K562 (cell line): ENCODE data around the gene SETD1B. TPM values are rescaled to one million over a fixed set of nuclear protein-coding genes. Genes with fewer than 3 reads are reported as not detected.

Source experiments
- AFF4 ChIP-seq: sonication (generic); formaldehyde crosslinking; IDR thresholded peaks from 2 replicates; pipeline ENCODE4 v1.8.0; 2023; ENCODE audit warnings: mild to moderate bottlenecking, missing genetic modification reagents
- HDAC8 ChIP-seq: fragments of 450-650 bp; IDR thresholded peaks from 2 replicates; pipeline ENCODE4 v1.6.1; 2016; ENCODE audit warnings: mild to moderate bottlenecking, missing genetic modification characterization, moderate library complexity, missing compliant biosample characterization
- L3MBTL2 ChIP-seq: fragments of 450-650 bp; IDR thresholded peaks from 2 replicates; pipeline ENCODE4 v1.6.1; 2016; ENCODE audit warnings: mild to moderate bottlenecking, moderate library complexity
- LCOR ChIP-seq: sonication (generic); formaldehyde crosslinking; IDR thresholded peaks from 2 replicates; pipeline ENCODE4 v1.8.0; 2022; ENCODE audit warnings: mild to moderate bottlenecking, missing genetic modification reagents
- NKRF ChIP-seq: fragments of 450-650 bp; IDR thresholded peaks from 2 replicates; pipeline ENCODE4 v1.6.1; 2016; ENCODE audit warnings: borderline replicate concordance
- POLR2AphosphoS2 ChIP-seq: IDR thresholded peaks from 2 replicates; pipeline ENCODE4 v1.6.1; 2012; ENCODE audit warnings: low read length, improper control_type of control experiment
- POLR2B ChIP-seq: fragments of 450-650 bp; IDR thresholded peaks from 2 replicates; pipeline ENCODE4 v1.6.1; 2018; ENCODE audit warnings: low read depth; ENCODE audit not compliant: partially characterized antibody
- RAD51 ChIP-seq: fragments of 450-650 bp; IDR thresholded peaks from 2 replicates; pipeline ENCODE4 v1.7.1; 2016; ENCODE audit warnings: low read depth, mild to moderate bottlenecking, borderline replicate concordance
- RBFOX2 ChIP-seq: fragments of 200-400 bp; formaldehyde crosslinking; IDR thresholded peaks from 2 replicates; pipeline ENCODE4 v1.6.1; 2017; ENCODE audit warnings: low read depth, mild to moderate bottlenecking, low read length, moderate library complexity
- RHOXF2B ChIP-seq: fragments of 250-450 bp; sonication (Bioruptor Pico); conservative IDR thresholded peaks from 2 replicates; pipeline ENCODE4 v1.5.1; 2021
- THRAP3 ChIP-seq: fragments of 450-650 bp; IDR thresholded peaks from 2 replicates; pipeline ENCODE4 v1.6.1; 2016; ENCODE audit warnings: mild to moderate bottlenecking, inconsistent platforms, borderline replicate concordance
- ZNF232 ChIP-seq: sonication (generic); formaldehyde crosslinking; IDR thresholded peaks from 2 replicates; pipeline ENCODE4 v1.8.0; 2022; ENCODE audit warnings: mild to moderate bottlenecking, missing genetic modification reagents
- ZNF436 ChIP-seq: fragments of 250-450, 450-650 bp; sonication (Bioruptor Pico); formaldehyde crosslinking; IDR thresholded peaks from 2 replicates; pipeline ENCODE4 v1.7.0; 2020; ENCODE audit warnings: mild to moderate bottlenecking
- ZSCAN29 ChIP-seq: fragments of 450-650 bp; IDR thresholded peaks from 2 replicates; pipeline ENCODE4 v1.6.1; 2017
- polyA plus RNA-seq, 8 experiments: library from polyadenylated mRNA; depleted of rRNA in 4 of 8; stranded (reverse) in 5 of 8; unstranded in 3 of 8; fragments of >200 nt; fragmentation: Nextera tagmentation in 2 of 8; fragmentation: Illumina TruSeq in 1 of 8; extraction: Ambion mirVana in 2 of 8; extraction: Trizol in 1 of 8; gene quantifications; 2 replicates each; pipeline versions ENCODE4 v1.2.1 to v1.2.3, GENCODE V29; 2011 to 2014; ENCODE audit warnings: inconsistent platforms in 1 of 8, missing spikeins in 1 of 8
- total RNA-seq, 7 experiments: library from RNA; depleted of rRNA in 6 of 7; stranded (reverse); fragments of >200 nt in 6 of 7; fragmentation: Illumina TruSeq in 2 of 7; extraction: Trizol in 2 of 7; gene quantifications; 2 replicates each; pipeline versions ENCODE4 v1.2.1 to v1.2.3, GENCODE V29; 2011 to 2021; ENCODE audit warnings: low replicate concordance in 1 of 7
- TF ChIP-seq, protein P1 (sequence below): fragments of 250-450 bp; sonication (Bioruptor Pico); IDR thresholded peaks from 2 replicates; pipeline ENCODE4 v1.4.0; 2020
- TF ChIP-seq, protein P2 (sequence below), 2 experiments: fragments of 450-650 bp in 1 of 2; IDR thresholded peaks; 2 replicates each; pipeline ENCODE4 v1.6.1; 2011 to 2017; ENCODE audit warnings: low read depth in 2 of 2, antibody characterized with exemption in 1 of 2, borderline replicate concordance in 1 of 2, low read length in 1 of 2, mild to moderate bottlenecking in 1 of 2, mixed read lengths in 1 of 2; ENCODE audit not compliant: control insufficient read depth in 1 of 2

Gene SETD1B
- total and polyA plus RNA-seq, 9 of the 15 experiments (the other 6 are each of a cell fraction or from before 2014, with no cell fraction given) = 0.48 to 26.6 (median 2.3) TPM

GRCh38 chr12:121794534-121795033 lies 9.2 kb upstream of the SETD1B start (continued):
- TF ChIP-seq AFF4 (CRISPR knock-in tag) (peak; percentile 55; the same call in 1 of the 2 replicates), L3MBTL2 (peak; percentile 77), LCOR (CRISPR knock-in tag) (peak; percentile 50), RHOXF2B (CRISPR knock-in tag) (no peak), THRAP3 (peak; percentile 81; the same call in 1 of the 2 replicates), ZNF232 (CRISPR knock-in tag) (0 out of 2 replicates have a peak, but pooled peaks have one; percentile 43), HDAC8 (tag) (no peak), ZNF436 (no peak), ZSCAN29 (peak; percentile 59; the same call in 1 of the 2 replicates), NKRF (0 out of 2 replicates have a peak, but pooled peaks have one; percentile 16), RBFOX2 (no peak), POLR2AphosphoS2 (peak; percentile 28; the same call in 1 of the 2 replicates), RAD51 (0 out of 2 replicates have a peak, but pooled peaks have one; percentile 2), POLR2B (peak; percentile 39)
- TF ChIP-seq, protein P1, sequence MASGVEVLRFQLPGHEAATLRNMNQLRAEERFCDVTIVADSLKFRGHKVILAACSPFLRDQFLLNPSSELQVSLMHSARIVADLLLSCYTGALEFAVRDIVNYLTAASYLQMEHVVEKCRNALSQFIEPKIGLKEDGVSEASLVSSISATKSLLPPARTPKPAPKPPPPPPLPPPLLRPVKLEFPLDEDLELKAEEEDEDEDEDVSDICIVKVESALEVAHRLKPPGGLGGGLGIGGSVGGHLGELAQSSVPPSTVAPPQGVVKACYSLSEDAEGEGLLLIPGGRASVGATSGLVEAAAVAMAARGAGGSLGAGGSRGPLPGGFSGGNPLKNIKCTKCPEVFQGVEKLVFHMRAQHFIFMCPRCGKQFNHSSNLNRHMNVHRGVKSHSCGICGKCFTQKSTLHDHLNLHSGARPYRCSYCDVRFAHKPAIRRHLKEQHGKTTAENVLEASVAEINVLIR (CRISPR knock-in tag) = peak; percentile 35; the same call in 1 of the 2 replicates
- TF ChIP-seq, protein P2, sequence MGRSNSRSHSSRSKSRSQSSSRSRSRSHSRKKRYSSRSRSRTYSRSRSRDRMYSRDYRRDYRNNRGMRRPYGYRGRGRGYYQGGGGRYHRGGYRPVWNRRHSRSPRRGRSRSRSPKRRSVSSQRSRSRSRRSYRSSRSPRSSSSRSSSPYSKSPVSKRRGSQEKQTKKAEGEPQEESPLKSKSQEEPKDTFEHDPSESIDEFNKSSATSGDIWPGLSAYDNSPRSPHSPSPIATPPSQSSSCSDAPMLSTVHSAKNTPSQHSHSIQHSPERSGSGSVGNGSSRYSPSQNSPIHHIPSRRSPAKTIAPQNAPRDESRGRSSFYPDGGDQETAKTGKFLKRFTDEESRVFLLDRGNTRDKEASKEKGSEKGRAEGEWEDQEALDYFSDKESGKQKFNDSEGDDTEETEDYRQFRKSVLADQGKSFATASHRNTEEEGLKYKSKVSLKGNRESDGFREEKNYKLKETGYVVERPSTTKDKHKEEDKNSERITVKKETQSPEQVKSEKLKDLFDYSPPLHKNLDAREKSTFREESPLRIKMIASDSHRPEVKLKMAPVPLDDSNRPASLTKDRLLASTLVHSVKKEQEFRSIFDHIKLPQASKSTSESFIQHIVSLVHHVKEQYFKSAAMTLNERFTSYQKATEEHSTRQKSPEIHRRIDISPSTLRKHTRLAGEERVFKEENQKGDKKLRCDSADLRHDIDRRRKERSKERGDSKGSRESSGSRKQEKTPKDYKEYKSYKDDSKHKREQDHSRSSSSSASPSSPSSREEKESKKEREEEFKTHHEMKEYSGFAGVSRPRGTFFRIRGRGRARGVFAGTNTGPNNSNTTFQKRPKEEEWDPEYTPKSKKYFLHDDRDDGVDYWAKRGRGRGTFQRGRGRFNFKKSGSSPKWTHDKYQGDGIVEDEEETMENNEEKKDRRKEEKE (IDR thresholded peaks at IDR 0.05; ENCODE audit: borderline replicate concordance in 1 of 2, control insufficient read depth in 1 of 2, low read depth in 2 of 2, low read length in 1 of 2) = 0 out of 4 replicates have a peak, but pooled peaks of 1 of the 2 experiments have one; percentile 0
